Fibroblast of lung (primary cell): ENCODE results near the gene MTREX.
A peak's percentile ranks its signal among the peaks of the same experiment; 100 is the strongest.

Source experiments
- EZH2 ChIP-seq: IDR thresholded peaks from 2 replicates; pipeline ENCODE4 v1.5.1; 2012; ENCODE audit warnings: low read length, control low read depth, mild to moderate bottlenecking; ENCODE audit errors: missing control alignments
- TF ChIP-seq, protein P1 (sequence below), 2 donors: IDR thresholded peaks in 1 of 2; conservative IDR thresholded peaks in 1 of 2; 1 replicate in 1 of 2; 2 replicates in 1 of 2; pipeline ENCODE4 v1.5.1; 2011 to 2012; ENCODE audit warnings: low read length in 2 of 2, control low read depth in 1 of 2, inconsistent platforms in 1 of 2, low read depth in 1 of 2, mild to moderate bottlenecking in 1 of 2

- no peak for TF ChIP-seq EZH2
- TF ChIP-seq, protein P1, sequence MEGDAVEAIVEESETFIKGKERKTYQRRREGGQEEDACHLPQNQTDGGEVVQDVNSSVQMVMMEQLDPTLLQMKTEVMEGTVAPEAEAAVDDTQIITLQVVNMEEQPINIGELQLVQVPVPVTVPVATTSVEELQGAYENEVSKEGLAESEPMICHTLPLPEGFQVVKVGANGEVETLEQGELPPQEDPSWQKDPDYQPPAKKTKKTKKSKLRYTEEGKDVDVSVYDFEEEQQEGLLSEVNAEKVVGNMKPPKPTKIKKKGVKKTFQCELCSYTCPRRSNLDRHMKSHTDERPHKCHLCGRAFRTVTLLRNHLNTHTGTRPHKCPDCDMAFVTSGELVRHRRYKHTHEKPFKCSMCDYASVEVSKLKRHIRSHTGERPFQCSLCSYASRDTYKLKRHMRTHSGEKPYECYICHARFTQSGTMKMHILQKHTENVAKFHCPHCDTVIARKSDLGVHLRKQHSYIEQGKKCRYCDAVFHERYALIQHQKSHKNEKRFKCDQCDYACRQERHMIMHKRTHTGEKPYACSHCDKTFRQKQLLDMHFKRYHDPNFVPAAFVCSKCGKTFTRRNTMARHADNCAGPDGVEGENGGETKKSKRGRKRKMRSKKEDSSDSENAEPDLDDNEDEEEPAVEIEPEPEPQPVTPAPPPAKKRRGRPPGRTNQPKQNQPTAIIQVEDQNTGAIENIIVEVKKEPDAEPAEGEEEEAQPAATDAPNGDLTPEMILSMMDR (conservative IDR thresholded peaks at IDR 0.05 in 1 of 2, IDR thresholded peaks at IDR 0.05 in 1 of 2; ENCODE audit: low read depth in 1 of 2, low read length in 2 of 2): peak in 1 of 2 donors; percentile 16
Measured at GRCh38 chr5:55308254-55308836, 556 bp downstream of the MTREX start.
